ACHN (cell line): ENCODE data around the gene MND1.
"Not testable (repeated sequence)": the region's sequence is repeated elsewhere in the genome, so short reads cannot be mapped to it uniquely, and the experiment has no call there.

Experiments used
- DNase-seq: peaks from one replicate; pipeline ENCODE4 v3.0.0-alpha.2; 2015
- in situ Hi-C: cut with HindIII; loops from 2 replicates; pipeline ENCODE4 v1.10.0; 2017; ENCODE audit warnings: low sequenced_read_pairs, low pct_ligation_motif_present, low pct_unique_long_range_greater_than_20kb

The MND1 gene

GRCh38 chr4:153427363-153428071 is 83.0 kb downstream of the MND1 start:
- in situ Hi-C loops = no loop called here
- no peak for DNase-seq

DNA sequence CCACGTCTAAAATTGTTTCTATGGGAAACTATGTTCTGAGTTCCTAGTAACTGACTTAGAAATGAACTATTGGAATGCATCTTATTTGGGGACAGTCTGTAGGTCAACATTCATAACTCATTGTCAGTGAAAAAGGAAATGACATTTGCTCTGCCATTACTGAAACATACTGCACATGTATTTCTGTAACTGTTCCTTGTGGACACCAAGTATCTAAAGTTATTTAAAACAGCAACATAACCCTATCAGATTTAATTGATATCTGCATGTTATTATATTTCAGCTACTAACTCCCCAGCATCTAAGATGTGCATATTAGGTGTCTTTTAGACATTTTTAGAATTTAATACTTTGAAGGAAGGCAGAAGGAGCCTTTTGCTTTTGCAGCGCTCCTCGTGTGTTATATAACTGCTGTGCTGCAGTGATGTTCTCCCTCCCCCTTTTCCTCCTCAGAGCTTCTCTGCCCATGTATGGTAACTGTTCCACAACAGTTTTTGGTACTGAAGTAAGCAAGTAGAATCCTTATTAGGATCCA is 84.5 kb downstream of the MND1 start:
- in situ Hi-C loops = no loop called here

GRCh38 chr4:153432965-153433753 is 88.7 kb downstream of the MND1 start:
- peak; percentile 49 for DNase-seq

More for the DNA sequence above, 84.5 kb downstream of the MND1 start:
- no peak for DNase-seq

DNA sequence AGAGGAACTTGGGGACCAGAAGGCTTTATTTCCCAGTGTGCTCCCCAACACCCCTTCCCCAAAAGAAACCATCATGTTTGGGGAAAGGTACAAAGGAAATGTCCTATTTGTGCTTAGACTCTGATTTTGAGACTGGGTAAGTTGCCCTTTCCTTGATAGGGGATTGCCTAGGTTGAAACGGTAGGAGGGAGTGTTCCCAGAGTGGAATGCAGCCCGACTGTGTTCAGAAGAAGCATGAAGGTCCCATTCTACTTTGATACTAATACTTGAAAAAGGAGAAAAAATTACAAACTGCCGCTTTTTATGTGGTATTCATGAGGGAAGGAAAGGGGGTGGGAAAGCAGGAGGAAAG is 89.2 kb downstream of the MND1 start:
- in situ Hi-C loops = no loop called here
- no peak for DNase-seq

More at GRCh38 chr4:153432965-153433753, 88.7 kb downstream of the MND1 start:
- in situ Hi-C loops = no loop called here

DNA sequence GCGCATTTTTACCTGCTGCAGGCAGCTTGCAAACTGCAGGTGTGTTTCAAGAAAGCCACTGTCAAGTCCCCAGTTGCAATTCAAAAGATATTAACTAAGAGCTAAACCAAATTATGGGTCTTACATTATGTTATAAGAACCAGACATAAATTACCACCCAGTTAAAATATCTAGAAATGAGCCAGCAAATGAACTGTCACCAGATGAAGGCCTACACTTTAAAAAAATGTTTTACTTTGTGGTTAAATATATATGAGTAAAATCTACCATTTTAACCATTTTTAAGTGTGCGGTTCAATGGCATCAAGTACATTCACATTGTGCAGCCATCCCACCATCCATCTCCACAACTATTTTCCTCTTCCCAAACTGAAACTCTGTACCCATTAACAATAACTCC is 89.7 kb downstream of the MND1 start:
- in situ Hi-C loops = no loop called here
- no peak for DNase-seq

- no peak for DNase-seq
- in situ Hi-C loops = no loop called here
Measured at GRCh38 chr4:153438916-153439756, 94.6 kb downstream of the MND1 start.

DNA sequence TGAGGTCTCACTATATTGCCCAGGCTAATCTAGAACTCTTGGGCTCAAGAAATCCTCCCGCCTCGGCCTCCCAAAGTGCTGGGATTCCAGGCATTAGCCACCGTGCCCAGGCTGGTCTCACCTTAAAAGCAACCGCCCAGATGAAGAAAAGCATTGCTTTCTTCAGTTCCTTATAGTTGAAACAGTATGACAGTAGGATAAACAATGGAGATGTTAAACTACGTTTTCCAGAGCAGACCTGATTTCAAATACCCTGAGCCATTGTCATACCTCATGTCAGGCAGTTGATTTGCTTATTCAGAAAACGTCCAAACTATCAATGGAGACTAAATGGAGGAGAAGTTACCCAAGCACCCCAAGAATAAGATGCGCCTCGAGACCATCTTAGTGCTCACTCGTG is 95.3 kb downstream of the MND1 start:
- in situ Hi-C loops = no loop called here
- no peak for DNase-seq

- in situ Hi-C loops = no loop called here
- no peak for DNase-seq
Measured at GRCh38 chr4:153440475-153440874, 96.0 kb downstream of the MND1 start.

DNA sequence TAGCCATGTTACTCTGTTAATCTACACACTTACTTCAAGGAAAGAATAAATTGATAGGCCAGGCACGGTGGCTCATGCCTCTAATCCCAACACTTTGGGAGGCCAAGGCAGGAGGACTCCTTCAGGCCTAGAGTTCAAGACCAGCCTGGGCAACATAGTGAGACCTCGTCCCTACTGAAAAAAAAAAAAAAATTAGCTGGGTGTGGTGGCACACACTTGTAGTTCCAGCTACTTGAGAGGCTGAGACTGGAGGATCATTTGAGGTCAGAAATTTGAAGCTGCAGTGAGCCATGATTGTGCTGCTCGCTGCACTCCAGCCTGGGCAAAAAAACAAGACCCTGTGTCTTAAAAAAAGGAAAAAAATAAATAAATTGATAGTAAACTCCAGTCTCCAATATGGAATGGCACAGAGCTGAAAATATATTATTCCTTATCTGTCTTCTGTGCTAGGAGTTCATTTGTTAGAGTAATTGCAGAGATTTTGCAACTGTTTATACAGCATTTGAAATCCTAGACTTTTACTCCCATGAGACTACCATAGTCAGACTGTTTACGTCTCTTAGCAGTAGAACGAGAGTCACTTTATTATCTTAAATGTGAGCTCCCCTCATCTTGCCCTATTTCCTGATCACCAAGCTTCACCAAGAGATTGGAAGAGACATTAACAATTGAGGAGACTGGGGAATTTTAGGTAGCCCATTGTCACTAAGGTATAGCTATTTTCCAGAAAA is 102.9 kb downstream of the MND1 start:
- DNase-seq = no peak
- in situ Hi-C loops = no loop called here

DNA sequence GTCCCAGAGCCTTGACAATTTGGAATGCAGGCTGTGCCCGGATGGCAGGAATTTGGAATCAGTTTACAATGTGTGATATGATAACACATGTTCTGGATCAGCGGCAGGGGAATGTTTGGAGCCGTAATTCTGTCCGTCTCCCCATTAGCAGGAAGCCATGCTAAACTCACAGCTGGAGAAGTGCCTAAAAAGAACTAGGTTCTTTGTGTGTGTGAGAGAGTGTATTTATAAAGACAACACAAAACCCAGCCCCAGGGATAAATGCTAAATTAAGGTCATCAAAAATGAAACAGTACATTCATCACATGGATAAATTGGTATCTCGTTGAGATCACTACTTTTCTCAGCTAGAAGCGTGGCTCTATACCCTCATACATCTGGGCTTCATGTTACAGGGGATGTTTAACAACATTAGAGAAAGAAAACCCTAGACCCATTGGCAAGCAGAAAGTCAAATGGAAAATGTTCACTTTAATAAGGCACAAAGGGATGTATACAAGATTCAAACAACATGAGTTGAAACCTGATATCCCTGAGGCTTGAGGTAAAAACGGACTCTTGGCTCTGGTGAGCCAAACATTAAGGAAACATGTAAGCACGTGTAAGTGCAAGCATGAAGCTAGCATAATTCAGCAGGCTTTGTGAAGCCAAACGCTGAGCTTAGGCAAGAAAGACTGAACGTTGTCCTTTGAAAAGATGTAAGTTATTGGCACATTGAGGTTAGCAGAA is 103.7 kb downstream of the MND1 start:
- in situ Hi-C loops = no loop called here
- DNase-seq = no peak

DNA sequence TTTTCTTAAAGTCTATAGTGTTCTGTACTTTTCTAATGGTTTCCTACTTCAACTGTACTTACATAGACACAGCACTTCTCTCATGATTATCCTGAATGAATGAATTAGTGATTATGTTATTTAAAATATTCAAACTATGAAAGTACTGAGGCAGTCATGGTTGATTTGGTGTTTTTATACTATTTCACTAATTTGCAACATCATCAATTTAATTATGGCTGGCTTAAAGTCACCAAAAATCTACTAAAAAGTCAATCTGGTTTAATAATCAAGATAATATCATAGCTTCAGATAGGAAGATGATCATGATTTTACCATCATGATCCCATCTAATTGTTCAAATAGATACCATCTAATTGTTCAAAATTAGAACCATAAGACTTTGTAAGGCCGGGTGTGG is 104.8 kb downstream of the MND1 start:
- in situ Hi-C loops = no loop called here
- DNase-seq = no peak

GRCh38 chr4:153450544-153450917 is 106.0 kb downstream of the MND1 start:
- in situ Hi-C loops = no loop called here
- DNase-seq = no peak

- in situ Hi-C loops, DNase-seq: not testable (repeated sequence)
Measured at GRCh38 chr4:153451145-153451544, 106.7 kb downstream of the MND1 start.

GRCh38 chr4:153451911-153452657 is 107.6 kb downstream of the MND1 start:
- in situ Hi-C loops = no loop called here
- no peak for DNase-seq

DNA sequence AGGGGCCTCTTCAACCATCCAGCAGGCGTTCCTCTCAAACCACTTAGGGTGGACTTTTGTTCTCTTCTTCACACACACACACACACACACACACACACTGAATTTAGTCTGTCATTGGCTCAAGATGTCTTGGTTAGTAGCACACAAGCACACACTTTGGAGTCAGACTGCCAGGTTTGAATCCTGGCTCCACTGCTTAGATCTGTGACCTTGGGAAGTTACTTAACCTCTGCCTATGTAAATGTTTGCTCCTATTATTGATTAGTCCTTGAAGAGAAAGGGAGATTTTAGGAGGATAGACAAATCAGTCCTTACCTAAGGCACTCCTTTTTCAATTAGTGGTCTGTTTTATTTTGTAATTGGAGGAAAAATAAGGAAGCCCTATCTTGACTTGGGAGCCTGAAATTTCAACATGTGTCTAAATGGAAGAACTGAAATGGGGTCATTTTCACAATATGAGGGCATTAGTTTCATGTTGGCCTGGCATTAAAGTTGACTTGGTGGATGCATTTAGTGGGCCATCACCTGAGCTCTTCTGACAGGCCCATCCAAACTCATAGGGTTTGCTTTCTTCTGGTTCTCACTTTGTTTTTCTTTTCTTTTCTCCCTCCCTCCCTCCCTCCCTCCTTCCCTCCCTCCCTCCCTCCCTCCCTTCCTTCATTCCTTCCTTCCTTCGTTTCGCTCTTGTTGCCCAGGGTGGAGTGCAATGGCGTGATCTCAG is 108.3 kb downstream of the MND1 start:
- no peak for DNase-seq
- in situ Hi-C loops = no loop called here

DNA sequence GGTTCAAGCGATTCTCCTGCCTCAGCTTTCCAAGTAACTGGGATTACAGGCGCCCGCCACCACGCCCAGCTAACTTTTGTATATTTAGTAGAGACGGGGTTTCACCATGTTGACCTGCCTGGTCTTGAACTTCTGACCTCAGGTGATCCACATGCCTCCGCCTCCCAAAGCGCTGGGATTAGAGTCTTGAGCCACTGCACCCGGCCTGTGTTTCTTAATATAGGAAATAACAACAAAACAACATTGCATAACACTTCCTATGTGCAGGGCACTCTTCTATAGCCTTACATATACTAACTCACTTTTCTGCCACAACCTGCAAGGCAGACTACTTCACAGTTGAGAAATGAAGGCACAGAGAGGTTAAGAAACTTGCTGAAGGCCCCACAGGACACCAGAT is 108.9 kb downstream of the MND1 start:
- DNase-seq = no peak
- in situ Hi-C loops = no loop called here

GRCh38 chr4:153458969-153459368 is 114.5 kb downstream of the MND1 start:
- in situ Hi-C loops = no loop called here
- no peak for DNase-seq
